ENCODE data around the gene MARVELD2. TPM values are rescaled to one million over a fixed set of nuclear protein-coding genes. Genes with fewer than 3 reads are reported as not detected.

Gene MARVELD2
- total and polyA plus RNA-seq, 2 of the 13 experiments (the other 11 are each of a cell fraction or from before 2014, with no cell fraction given): 11.1 to 15.4 TPM

DNA sequence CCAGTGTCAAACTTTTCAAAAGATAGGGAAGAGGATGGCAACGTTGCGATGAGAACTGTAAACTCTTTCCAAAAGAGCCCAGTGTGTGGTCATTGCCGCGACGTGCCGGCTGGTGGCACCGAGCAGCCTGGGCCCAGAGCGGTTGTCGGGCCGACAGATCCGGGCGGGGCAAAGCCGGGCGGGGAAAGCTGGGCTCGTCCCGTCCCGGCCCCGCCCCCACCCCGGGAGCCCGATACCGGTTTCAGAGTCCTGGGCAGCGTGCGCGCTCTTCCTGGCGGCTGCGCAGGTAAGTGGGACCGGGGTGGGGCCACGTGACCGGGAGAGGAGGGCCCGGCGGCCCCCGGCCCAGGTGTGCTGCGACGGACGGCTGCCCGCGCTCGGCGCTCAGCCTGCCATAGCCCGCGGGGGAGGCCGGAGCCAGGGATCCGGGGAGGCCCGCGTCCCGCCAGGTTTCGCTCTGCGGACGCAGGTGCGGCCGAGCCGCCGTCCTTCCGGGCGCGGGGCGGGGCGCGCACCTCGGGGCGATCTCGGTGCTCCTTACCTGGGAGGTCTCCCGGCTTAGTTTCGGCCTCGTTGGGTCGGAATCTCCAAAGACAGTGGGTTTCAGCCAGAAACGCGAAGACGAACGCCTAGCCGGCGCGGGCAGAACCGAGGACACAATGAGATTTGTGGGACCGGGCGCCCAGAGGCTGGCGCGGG lies at the start of gene MARVELD2 (continued):
- TF ChIP-seq, protein P1, sequence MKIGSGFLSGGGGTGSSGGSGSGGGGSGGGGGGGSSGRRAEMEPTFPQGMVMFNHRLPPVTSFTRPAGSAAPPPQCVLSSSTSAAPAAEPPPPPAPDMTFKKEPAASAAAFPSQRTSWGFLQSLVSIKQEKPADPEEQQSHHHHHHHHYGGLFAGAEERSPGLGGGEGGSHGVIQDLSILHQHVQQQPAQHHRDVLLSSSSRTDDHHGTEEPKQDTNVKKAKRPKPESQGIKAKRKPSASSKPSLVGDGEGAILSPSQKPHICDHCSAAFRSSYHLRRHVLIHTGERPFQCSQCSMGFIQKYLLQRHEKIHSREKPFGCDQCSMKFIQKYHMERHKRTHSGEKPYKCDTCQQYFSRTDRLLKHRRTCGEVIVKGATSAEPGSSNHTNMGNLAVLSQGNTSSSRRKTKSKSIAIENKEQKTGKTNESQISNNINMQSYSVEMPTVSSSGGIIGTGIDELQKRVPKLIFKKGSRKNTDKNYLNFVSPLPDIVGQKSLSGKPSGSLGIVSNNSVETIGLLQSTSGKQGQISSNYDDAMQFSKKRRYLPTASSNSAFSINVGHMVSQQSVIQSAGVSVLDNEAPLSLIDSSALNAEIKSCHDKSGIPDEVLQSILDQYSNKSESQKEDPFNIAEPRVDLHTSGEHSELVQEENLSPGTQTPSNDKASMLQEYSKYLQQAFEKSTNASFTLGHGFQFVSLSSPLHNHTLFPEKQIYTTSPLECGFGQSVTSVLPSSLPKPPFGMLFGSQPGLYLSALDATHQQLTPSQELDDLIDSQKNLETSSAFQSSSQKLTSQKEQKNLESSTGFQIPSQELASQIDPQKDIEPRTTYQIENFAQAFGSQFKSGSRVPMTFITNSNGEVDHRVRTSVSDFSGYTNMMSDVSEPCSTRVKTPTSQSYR (CRISPR knock-in tag; IDR thresholded peaks at IDR 0.05; ENCODE audit: borderline replicate concordance): peak; percentile 79; the same call in 1 of the 2 replicates
- no peak for TF ChIP-seq TAF1 (CRISPR knock-in tag; IDR thresholded peaks at IDR 0.05)
- 0 out of 2 replicates have a peak, but pooled peaks have one; percentile 25 for TF ChIP-seq MEIS2 (CRISPR knock-in tag; IDR thresholded peaks at IDR 0.05)
- no peak for TF ChIP-seq TAF15 (IDR thresholded peaks at IDR 0.05; ENCODE audit: low read depth, low read length, poor library complexity, severe bottlenecking)
- 0 out of 2 replicates have a peak, but pooled peaks have one; percentile 32 for TF ChIP-seq ZNF879 (CRISPR knock-in tag; IDR thresholded peaks at IDR 0.05)
- TF ChIP-seq NFRKB (IDR thresholded peaks at IDR 0.05): no peak
- peak; percentile 51; the same call in 1 of the 2 replicates for TF ChIP-seq ZKSCAN8 (CRISPR knock-in tag; IDR thresholded peaks at IDR 0.05; ENCODE audit: borderline replicate concordance)
- TF ChIP-seq SIX4 (CRISPR knock-in tag; IDR thresholded peaks at IDR 0.05): no peak
- TF ChIP-seq ZNF230 (CRISPR knock-in tag; IDR thresholded peaks at IDR 0.05): no peak
- TF ChIP-seq ZNF709 (CRISPR knock-in tag; IDR thresholded peaks at IDR 0.05): peak; percentile 89; the same call in 1 of the 2 replicates
- TF ChIP-seq MNT (IDR thresholded peaks at IDR 0.05): peak; percentile 40
- no peak for TF ChIP-seq IKZF1 (IDR thresholded peaks at IDR 0.05)
- no peak; the same call in 1 of the 2 replicates for TF ChIP-seq RXRB (CRISPR knock-in tag; IDR thresholded peaks at IDR 0.05; ENCODE audit: borderline replicate concordance)
- TF ChIP-seq GFI1 (CRISPR knock-in tag; IDR thresholded peaks at IDR 0.05; ENCODE audit: borderline replicate concordance): peak; percentile 64; the same call in 1 of the 2 replicates
- peak; percentile 60 for TF ChIP-seq BCL6 (CRISPR knock-in tag; IDR thresholded peaks at IDR 0.05)
- peak; percentile 50; the same call in 1 of the 2 replicates for TF ChIP-seq KLF12 (CRISPR knock-in tag; IDR thresholded peaks at IDR 0.05; ENCODE audit: borderline replicate concordance)
- peak; percentile 40; the same call in 1 of the 2 replicates for TF ChIP-seq KLF6 (CRISPR knock-in tag; IDR thresholded peaks at IDR 0.05)
- TF ChIP-seq ZNF772 (CRISPR knock-in tag; IDR thresholded peaks at IDR 0.05): no peak; the same call in 1 of the 2 replicates
- TF ChIP-seq NFE2L1 (CRISPR knock-in tag; IDR thresholded peaks at IDR 0.05; ENCODE audit: borderline replicate concordance): no peak
- TF ChIP-seq ZNF124 (CRISPR knock-in tag; IDR thresholded peaks at IDR 0.05): 0 out of 2 replicates have a peak, but pooled peaks have one; percentile 37
- TF ChIP-seq SKI (IDR thresholded peaks at IDR 0.05; ENCODE audit: partially characterized antibody): peak; percentile 63
- TF ChIP-seq, protein P2, sequence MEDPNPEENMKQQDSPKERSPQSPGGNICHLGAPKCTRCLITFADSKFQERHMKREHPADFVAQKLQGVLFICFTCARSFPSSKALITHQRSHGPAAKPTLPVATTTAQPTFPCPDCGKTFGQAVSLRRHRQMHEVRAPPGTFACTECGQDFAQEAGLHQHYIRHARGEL (CRISPR knock-in tag; IDR thresholded peaks at IDR 0.05): no peak
- TF ChIP-seq PRPF4 (IDR thresholded peaks at IDR 0.05; ENCODE audit: low read depth, low read length, poor library complexity, severe bottlenecking): peak; percentile 43
- no peak for TF ChIP-seq THRA (CRISPR knock-in tag; IDR thresholded peaks at IDR 0.05; ENCODE audit: borderline replicate concordance)
- TF ChIP-seq ZNF530 (CRISPR knock-in tag; IDR thresholded peaks at IDR 0.05; ENCODE audit: low read depth): no peak
- TF ChIP-seq ADNP (CRISPR knock-in tag; IDR thresholded peaks at IDR 0.05): no peak

Data from HepG2 (cell line).